ENCODE results near the gene FMN2.

FMN2 gene

GRCh38 chr1:240212556-240212955 is 120.9 kb downstream of the FMN2 start:
- H3K4me3 ChIP-seq (ENCODE audit: control insufficient read depth, low read depth, low read length): no peak overlapping the region
- no peak for TF ChIP-seq CTCF (conservative IDR thresholded peaks at IDR 0.05; ENCODE audit: control insufficient read depth, insufficient read depth, low read depth, low read length)
- DNase-seq (ENCODE audit: low read depth): no peak

- no peak for TF ChIP-seq CTCF (conservative IDR thresholded peaks at IDR 0.05; ENCODE audit: control insufficient read depth, insufficient read depth, low read depth, low read length)
- peak; percentile 25 for DNase-seq (ENCODE audit: low read depth)
- no peak overlapping the region for H3K4me3 ChIP-seq (ENCODE audit: control insufficient read depth, low read depth, low read length)
Observed at GRCh38 chr1:240217403-240217802, 125.7 kb downstream of the FMN2 start.

DNA sequence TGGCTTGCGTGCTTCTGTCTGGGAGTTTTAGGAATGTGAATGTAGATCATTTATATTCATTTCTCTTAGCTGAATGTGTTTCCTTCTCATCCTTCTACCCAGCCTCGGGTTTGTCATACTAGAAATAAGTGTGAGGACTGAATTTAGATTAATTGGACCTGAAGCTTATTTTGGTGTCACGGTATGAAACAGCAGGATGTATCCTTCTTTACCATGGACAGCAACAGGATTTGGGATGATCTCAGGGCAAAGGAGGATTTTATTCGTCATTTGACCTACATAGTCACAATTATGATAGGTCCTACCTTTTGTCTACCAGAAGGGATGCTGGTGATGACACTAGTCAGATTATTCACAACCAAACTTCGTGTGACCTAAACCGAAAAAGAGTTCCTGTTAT is 127.4 kb downstream of the FMN2 start:
- TF ChIP-seq CTCF (conservative IDR thresholded peaks at IDR 0.05; ENCODE audit: control insufficient read depth, insufficient read depth, low read depth, low read length): no peak
- DNase-seq (ENCODE audit: low read depth): no peak
- no peak overlapping the region for H3K4me3 ChIP-seq (ENCODE audit: control insufficient read depth, low read depth, low read length)

- DNase-seq (ENCODE audit: low read depth): no peak
- TF ChIP-seq CTCF (conservative IDR thresholded peaks at IDR 0.05; ENCODE audit: control insufficient read depth, insufficient read depth, low read depth, low read length): no peak
- H3K4me3 ChIP-seq (ENCODE audit: control insufficient read depth, low read depth, low read length): no peak overlapping the region
Observed at GRCh38 chr1:240226102-240226501, 134.4 kb downstream of the FMN2 start.

DNA sequence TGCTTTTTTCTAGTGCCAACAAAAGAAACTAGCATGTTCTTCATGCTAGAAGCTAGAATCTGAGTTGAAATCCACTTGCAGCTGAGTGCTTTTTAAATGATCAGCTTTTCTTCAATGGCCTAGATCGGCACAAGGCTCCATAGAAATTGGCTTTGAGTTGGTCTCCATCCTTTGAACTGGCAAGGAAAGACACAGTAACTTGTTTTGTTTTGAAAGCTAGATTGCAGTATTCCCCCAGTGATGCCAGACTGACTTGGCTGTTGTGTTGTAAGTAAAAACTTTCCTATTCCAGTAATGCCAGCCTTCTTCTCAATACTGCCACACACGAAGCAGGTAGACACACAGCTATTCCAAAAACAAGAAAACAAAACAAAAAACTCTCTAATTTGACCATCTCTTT is 139.1 kb downstream of the FMN2 start:
- DNase-seq (ENCODE audit: low read depth): no peak
- no peak overlapping the region for H3K4me3 ChIP-seq (ENCODE audit: control insufficient read depth, low read depth, low read length)
- TF ChIP-seq CTCF (conservative IDR thresholded peaks at IDR 0.05; ENCODE audit: control insufficient read depth, insufficient read depth, low read depth, low read length): no peak

- H3K4me3 ChIP-seq (ENCODE audit: control insufficient read depth, low read depth, low read length): no peak overlapping the region
- DNase-seq (ENCODE audit: low read depth): peak; percentile 71
- no peak for TF ChIP-seq CTCF (conservative IDR thresholded peaks at IDR 0.05; ENCODE audit: control insufficient read depth, insufficient read depth, low read depth, low read length)
Observed at GRCh38 chr1:240232530-240232929, 140.8 kb downstream of the FMN2 start.

Measured in fibroblast of mammary gland (primary cell).